ENCODE data around the gene TAL1.

Gene TAL1

DNA sequence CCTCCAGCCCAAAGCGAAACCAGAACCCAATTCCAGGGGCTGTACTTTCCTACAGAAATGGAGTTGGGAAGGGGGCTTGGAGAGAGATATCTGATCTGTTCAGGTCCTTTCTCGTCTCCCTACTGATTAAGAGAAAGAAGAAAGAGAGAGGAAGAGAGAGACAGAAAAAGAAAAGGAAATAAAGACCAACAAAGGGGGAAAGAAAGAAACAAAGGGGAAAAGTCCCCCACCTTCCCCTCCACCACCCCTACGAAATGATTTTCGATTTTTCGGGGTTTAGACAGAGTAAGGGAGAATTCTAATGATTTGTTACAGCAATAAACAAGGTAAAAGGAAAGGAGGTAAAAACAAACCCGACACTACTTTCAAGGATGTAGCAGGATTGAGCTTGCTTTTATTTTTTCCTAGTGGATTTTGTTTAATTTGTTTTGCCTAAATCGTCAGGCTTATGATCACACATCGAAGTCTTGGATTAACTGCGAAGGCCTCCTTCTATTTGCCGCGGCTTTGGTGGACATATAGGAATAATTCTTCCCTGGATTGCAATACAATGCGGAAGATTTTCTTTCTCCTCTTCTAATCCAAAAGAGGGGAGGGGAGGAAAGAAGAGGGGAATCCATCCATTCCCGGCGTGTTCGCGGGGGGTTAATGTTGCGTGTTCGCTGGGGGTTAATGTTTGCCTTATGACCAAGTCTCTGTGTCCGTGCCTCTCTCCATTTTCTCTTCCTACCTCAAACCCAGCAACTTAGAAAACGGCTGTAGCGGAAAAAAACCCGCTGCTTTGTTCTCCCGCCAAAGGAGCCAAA is 1.9 kb downstream of the TAL1 start:
- no peak for DNase-seq (ENCODE audit: low read depth in 1 of 2, low spot score in 1 of 2)

DNA sequence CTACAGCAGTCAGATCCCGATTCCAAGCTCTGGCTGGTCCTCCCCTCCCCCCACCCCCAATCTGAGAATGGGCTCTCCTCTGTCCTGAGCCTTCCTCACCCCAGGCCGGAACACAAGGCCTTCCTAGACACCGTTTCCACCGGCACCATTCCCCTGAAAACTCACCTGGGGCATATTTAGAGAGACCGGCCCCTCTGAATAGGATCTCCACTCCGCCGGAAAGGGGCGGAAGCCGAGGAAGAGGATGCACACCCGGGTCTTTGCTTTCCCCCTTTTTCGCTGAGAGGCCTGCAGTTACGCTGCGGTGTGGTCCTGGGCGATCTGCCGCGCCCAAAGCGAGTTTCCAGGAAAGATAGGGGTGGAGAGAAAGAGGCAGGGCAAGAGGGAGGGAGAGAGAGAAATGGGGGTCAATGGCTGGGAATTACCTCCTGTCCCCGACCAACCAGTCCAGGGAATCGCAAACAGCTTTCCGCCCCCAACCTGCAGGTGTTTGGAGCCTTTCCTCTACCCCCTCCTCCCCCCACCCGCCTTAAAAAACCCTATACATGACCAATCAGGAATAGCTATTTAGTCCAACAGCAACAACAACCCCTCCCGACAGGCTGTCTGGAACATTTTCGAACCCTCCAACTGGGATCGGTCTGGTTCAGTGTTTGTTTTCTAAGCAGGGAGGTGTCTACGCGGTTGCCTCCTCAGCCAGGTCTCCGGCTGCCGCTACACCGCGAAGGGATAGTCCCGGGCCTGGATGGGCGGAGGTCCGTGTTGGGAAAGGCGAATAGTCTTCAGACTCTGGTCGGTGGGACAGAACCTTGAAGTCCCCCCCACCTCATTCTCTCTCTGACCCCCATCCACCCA is 2.8 kb downstream of the TAL1 start:
- no peak for DNase-seq (ENCODE audit: low read depth in 1 of 2, low spot score in 1 of 2)

DNA sequence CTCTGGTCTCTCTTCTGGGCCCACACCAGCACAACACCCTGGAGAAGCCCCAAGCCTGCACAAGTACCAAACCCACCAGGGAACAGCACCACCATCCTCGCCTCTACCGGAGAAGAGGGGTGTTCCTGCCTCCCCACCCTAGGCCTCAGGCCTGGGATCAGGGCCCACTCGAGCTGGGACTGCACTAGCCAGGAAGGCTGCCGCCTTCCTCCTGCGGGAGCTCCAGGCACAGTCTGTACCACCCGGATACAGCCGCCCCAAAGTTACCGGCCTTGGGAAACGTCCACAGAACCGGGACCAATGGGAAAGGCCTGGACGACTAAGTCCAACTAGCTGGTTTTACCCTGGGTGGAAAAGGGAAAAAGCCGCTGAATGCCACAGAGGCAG is 3.4 kb downstream of the TAL1 start:
- no peak for DNase-seq (ENCODE audit: low read depth in 1 of 2, low spot score in 1 of 2)

DNA sequence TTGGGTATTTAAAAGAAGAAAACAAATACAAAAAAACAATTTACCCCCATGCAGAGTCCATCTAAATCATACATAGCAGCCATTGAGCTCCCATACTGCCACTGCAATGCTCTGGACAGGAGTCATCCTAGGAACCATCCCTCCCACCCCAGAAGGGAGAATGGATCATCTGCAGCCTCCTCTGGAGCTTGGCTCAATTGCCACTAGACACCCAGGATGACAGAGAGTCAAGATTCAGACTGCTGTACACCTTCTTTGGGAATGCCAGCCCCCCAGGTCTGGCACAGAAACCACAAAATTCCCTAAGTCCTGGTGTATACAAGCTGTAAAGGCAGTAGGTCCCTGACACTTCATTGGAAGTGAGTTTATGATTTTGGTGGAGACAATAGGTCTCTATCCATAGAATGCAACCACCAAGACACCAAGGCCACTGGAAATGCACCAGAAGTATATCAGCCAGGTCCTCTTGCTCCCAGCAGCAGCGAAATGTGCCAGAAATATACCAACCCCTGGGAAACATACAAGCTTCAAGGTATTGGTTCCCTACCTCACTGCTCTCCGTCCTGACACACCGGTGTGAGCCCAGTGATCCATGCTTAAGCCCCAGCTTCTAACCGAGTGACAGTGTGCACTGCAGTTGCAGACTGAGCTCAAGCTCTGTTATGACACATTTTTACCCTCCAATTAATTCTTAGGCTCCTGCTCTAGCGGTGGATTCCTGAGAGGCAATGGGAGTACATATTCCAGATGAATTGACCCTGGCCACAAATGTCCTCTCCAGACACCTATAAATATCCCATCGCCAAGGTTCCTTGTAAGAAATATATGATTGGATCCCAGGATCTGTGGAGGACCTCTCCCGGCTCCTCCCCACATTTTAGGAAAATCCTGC is 4.4 kb downstream of the TAL1 start:
- no peak for DNase-seq (ENCODE audit: low read depth in 1 of 2, low spot score in 1 of 2)

DNA sequence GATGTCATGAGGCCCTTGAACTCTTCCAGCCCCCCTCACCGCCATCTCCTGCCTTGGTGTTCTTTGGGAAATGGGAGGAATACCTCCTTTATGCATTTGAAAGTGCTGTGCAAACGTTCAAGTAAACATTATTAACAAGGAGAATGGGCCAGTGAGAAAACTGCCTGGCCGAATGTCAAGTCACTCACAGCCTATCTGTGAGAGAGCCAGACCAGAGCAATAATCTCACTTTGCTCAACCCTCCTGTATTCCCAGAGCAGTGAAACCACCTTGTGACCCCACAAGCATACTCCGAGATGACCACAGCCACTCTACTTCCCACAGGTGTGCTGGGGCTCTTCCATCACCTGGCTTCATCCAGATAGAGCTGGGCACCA is 5.2 kb downstream of the TAL1 start:
- DNase-seq (ENCODE audit: low read depth in 1 of 2, low spot score in 1 of 2): no peak

DNA sequence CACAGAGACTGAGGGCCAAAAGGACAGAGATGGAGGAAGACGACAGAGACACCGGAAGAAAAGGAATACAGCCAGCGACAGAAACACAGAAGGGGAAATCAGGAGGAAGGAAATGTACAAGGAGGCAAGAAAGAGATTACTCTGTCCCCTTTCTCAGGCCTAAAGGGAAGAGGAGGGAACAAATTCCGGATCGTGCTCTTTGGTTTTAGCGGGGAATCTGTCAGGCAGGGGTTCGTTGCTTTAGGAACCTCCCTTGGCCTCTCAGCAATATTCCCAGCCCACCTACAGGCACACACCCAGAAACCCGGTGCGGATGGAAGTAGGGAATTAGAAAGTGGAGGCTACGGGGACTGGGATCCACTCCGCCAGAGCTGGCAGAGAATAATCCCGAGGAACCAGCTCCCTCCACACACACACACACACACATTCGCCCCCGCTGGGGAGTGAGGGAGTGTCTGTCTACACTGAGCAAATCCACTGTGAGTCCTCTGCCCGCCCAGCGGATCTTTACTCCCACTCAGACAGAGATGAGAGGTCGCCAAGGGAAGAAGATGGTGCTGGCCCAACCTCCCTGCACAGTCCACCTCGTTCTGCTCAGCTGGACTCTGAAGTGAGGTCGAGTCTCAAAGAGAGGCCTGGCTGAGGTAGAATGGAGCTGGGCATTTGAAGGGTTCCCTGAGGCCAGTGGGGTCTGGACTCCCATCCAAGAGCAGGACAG is 5.7 kb downstream of the TAL1 start:
- DNase-seq (ENCODE audit: low read depth in 1 of 2, low spot score in 1 of 2): no peak

DNA sequence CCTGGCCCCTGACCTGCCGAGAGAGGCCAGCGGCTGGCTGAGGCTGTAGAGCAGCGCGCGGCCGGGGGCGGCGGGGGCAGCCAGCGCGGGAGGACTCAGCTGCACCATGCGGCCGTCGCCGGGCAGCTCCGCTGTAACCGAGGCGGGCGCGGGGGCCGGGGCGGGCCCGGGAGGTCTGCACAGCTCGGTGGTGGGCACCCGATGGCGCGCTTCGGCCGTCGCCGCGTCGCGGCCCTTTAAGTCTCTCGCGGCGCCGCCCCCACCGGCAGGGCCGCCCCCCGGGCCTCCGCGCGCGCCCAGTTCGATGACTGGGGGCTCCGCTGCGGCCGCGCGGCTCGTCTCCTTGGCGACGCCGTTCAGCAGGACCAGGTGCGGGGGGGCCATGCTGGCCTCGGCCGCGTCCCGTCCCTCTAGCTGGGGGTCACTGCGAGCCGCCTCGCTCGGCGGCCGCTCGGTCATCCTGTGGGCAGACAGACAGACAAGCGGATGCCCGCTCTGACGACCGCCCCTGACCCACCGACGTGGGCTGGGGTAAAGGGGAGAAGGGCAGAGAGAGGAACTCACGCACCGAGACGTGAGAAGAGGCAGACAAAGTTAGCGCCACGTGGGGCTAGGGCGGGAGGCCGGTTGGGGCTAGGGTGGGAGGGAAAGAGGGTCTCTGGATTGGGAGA is 6.5 kb downstream of the TAL1 start:
- DNase-seq (ENCODE audit: low read depth in 1 of 2, low spot score in 1 of 2): no peak

DNA sequence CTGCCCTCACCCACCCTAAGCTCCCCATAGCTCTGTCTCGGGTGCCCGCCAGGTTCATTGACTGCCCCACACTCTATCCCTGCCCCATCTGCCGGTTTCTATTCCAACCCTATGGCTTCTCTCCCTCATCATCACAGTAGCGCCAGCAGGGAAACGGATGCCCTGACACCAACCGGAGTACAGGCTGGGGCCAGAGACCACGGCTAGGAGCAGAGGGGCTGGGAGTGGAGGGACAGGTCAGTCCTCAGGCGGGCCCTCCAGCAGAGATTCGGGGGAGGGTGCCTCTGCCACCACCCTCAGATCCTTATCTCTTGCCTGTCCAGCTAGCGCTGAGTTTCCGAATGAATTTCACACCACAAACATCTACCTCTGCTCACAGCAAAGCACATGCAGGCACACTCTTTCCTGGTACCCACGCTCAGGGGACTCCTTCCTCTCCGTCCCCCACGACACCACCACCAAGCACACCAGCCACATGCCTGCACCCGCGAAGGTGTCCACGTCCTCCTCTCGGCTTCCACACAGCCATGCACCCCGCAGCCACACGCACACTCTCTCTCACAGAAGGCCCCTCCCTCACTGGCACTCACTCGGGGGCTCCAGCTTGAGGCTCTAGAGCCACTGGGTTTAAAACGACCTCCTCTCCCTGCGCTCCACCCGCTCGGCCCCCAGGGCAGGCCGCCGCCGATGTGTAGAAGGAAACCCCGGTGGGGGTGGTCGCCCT is 7.2 kb downstream of the TAL1 start:
- no peak for DNase-seq (ENCODE audit: low read depth in 1 of 2, low spot score in 1 of 2)

DNA sequence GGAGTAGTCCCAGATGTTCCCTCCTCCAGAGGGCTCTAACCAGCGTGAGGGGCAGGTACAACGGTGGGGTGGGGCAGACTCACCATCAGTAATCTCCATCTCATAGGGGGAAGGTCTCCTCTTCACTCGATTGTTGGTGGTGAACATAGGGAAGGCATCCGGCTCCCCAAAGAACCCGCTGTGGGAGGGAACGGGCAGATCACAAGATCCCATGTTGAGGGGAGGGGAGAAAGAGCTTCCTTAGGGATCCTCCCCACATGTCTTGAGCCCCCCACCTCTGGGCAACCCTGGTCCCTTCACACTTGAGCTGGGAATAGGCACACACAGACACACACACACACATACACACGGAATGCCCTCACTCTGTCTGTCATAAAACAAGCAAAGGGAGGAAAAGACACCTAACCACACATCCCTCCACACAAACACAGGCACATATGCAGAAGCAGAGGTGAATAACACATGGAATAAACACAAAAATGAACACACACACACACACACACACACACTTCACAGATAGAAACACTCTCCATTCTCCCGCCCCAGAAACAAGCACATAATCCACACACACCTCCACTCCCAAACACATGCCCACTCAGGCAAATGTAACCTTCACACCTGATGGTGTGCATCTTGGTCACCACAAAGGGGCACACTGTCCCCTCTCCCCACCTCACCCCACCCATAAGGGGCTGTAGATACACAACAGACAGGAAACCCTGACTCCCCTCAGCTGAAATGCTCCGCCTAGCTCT is 7.9 kb downstream of the TAL1 start:
- DNase-seq (ENCODE audit: low read depth in 1 of 2, low spot score in 1 of 2): no peak

DNA sequence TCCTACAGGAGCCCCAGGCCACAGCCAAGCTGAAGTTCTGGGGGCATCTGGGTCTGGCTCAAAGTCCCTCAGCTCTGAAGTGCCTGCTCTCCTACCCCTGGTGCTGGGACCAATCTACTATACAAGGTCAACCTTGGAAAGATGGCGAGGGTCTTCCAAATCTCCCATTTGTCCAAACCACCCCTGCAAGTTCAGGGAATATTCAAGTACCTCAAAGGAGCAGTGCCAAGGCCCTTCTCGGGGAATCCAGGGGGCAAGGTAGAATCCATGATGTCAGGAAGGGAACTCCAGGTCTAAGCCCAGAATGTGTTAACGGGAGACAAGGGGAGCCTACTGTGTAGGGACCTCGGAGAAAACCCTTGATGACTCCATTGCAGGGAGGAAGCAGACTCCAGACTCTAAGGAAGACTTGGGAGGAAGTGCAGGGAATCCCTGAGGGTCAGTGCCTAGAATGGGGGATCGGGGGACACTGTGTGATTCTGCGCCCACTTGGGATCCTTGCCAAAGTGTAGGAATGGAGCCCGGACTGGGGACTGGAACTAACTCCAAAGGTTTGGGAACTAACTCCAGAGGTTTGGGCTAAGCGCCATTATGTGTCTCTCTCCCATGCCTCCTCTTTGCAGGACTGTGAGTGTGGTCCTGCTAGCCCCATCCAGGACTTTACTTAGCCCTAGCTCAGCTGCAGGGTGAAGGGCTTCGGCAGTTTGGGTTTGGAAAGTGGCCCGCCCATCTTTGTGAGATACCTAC is 8.7 kb downstream of the TAL1 start:
- no peak for DNase-seq (ENCODE audit: low read depth in 1 of 2, low spot score in 1 of 2)

DNA sequence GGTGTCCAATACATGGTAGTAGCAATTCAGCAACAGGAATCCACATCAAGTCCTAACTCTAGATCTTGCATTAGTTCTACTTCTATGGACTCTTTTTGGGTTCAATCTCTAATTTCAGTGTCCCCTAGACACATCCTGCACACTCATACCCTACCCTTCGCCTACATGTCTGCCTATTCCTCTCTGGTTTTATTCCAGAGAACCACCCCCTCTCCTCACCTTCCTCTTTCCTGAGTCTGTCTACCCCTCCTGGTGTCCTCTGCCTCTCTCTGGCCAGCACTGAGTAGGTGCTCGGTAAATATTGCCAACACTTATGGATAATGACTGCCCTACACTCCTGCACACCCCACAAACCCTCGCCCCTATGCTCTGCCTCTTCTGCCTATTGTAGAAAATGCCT is 9.5 kb downstream of the TAL1 start:
- DNase-seq (ENCODE audit: low read depth in 1 of 2, low spot score in 1 of 2): no peak

DNA sequence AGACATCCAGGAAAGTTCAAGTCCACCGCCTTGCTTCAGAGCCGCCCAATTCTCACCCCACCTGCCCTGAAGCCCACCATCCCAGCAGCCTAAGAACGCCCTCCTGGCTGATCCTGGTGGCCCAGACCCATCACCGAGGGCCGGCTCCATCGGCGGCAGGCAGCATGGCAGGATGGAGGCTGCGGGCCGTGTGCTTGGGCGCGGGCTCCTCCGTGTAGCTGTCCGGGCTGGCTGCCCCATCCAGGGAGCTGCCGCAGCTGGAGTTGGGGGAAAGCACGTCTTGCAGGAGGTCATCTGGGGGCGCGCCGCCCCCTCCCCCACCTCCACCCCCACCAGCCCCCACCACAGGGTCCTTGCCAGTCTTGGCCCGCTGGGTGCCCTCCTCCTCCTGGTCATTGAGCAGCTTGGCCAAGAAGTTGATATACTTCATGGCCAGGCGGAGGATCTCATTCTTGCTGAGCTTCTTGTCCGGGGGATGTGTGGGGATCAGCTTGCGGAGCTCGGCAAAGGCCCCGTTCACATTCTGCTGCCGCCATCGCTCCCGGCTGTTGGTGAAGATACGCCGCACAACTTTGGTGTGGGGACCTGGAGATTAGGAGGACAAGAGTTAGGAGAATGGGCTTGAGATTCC is 12.3 kb downstream of the TAL1 start:
- DNase-seq (ENCODE audit: low read depth in 1 of 2, low spot score in 1 of 2): no peak

DNA sequence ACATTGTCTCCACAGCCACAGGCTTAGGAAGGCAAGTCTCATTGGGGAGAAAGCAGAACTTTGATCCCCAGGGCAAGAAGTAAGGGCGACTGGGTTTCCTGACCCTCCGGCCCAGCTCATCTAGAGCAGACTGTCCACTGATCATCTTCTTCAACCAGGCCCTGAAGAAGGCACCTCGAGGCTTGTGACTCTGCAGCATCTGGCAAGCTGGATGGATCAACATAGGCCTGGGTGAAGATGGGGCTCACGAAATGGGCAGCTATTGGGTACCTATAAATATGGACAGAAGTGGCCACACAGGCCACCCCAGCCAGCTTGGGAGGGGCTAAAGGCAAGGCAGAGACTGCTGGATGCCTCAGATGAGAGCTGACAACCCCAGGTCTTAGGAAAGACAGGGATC is 13.0 kb downstream of the TAL1 start:
- DNase-seq (ENCODE audit: low read depth in 1 of 2, low spot score in 1 of 2): no peak

DNA sequence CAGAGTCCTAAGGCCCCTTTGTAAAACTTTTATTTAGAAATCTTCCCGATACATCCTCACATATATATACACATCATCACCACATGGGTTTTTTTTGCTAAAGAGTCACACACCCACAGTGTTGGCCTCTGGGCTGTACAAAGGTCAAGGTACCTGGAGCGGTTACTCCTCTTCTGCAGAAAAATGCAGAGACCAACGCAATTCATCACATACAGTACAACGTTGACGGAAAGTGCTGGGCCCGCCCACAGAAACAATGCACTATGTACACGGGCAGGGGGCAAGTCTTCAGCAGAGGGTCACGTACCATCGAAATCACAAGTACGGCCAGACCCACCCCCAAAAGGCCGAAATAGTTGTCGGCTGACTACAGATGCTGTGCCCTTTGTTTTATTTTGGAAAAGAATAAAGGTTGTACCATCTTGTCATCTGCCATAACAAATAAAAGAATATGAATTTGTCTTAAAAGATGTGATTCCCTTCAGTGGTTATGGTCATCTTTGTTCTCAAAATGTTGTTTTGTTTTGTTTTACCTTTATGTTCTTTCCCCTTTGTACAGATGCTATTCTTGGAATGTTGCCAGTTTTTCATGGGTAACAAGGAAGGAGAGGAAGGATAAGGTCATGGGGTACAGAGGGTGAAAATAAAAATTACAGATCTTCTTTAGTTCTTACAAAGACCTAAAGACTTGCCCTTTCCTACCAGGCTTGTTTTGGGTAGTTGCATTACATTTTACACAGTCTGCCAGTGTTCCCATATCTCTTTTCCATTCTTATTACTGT is 15.6 kb downstream of the TAL1 start:
- DNase-seq (ENCODE audit: low read depth in 1 of 2, low spot score in 1 of 2): no peak

DNA sequence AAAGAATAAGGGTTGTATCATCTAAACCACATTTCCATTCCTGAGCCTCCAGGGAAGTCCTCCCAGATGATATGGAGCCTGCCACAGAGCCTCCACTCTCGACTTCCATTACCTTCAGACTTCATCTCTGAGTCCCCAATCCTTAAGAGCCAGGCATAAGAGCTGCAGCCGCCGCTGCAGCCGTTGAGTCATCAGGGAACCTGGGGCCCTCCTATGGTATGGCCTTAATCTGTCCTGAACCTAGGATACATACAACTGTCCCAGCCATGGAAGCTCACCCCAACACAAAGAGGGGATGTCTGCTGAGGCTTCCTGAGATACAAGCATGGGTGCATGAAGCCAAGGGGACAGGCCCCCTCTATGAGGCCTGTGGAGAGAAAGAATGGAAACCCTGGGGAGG is 16.3 kb downstream of the TAL1 start:
- DNase-seq (ENCODE audit: low read depth in 1 of 2, low spot score in 1 of 2): no peak

DNA sequence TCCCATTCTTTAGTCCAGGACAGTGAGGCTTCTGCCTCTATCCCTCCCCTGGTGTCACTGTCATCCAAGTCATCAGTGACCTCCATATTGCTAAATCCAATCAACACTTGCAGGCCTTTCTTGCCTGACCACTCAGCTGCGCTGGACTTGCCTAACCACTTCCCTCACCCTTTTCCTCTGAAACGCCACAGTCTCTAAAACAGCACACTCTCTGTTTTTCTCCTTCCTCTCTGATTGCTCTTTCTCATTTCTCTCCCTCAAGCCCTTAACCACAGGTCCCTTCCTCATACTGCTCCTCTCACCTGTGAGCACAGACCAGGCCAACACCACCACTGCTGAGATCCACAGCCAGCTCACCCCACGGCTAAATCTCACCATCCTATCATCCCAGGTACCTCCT is 17.5 kb downstream of the TAL1 start:
- DNase-seq (ENCODE audit: low read depth in 1 of 2, low spot score in 1 of 2): no peak
